HG02852 (cell line): Measurements from ENCODE around the gene GPS1.
A peak's percentile ranks its signal among the peaks of the same experiment; 100 is the strongest.

Source experiments
- ATAC-seq: cut with Tn5 transposase; IDR thresholded peaks from one replicate; pipeline ENCODE4 v1.9.1; 2021; ENCODE audit warnings: mild to moderate bottlenecking, moderate library complexity; ENCODE audit not compliant: unreplicated experiment

The GPS1 gene

DNA sequence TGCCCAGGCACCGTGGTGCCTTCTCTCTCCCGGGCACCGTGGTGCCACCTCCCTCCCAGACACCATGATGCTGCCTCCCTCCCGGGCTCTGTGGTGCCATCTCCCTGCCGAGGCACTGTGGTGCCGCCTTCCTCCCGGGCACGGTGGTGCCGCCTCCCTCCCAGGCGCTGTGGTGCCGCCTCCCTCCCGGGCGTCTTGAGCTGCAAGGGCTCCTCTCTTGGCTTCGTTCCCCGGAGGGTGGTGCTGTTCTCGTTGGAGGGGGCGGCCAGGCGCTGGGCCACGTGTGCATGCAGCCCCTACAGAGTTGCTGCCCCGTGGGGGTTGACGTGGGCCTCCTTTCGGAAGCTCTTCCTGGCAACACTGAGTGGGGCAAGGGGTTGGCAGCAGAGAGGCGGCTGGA, 37.3 kb upstream of the GPS1 start:
- ATAC-seq = no peak

DNA sequence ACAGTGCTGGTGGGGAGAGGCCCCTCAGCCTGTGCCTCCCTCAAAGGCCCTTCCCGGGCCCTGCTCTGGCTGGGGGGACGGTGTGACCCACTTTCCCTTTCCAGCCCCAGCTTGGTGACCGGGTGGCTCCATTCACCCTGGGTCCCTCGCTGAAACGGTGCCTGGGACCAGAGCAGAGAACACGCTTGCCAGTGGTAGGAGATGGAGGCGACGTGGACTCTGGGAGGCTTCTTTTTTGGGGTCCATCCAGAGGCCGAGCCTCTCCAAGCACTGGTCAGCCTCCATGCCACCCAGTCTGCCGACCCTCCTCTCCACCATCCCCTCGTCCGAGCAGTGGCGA, 36.8 kb upstream of the GPS1 start:
- ATAC-seq = no peak

DNA sequence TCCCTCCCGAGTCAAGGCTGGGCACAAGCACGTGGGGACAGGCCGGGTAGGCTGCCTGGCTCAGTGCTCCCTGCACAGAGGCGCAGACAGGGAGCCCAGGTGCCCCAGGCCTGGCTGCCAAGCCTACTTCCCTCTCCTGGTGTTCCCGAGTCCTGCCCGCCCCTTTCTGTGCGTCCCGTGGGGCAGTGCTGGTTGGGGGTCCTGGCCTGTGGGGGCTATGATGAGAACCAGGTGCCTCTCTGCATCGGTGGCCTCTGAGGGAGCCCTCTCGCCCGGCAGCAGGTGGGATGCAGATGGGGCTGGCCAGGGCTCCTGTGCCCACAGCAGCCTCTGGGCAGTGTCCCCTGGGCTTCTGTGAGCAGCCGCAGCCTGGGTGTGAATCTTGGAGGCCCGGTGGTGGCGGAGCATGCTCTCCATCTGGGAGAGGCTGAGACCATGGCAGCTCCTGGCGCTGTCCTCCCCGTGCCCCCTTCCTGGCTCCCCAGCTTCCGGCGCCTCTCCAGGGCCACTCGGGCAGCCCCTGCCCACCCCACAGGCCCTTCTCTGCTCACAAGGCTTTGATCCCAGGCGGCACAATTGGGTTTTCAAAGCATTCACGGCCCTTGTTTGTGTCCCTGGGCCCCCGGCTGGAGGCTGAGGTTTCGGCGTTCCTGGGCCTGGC, 36.3 kb upstream of the GPS1 start:
- no peak for ATAC-seq

DNA sequence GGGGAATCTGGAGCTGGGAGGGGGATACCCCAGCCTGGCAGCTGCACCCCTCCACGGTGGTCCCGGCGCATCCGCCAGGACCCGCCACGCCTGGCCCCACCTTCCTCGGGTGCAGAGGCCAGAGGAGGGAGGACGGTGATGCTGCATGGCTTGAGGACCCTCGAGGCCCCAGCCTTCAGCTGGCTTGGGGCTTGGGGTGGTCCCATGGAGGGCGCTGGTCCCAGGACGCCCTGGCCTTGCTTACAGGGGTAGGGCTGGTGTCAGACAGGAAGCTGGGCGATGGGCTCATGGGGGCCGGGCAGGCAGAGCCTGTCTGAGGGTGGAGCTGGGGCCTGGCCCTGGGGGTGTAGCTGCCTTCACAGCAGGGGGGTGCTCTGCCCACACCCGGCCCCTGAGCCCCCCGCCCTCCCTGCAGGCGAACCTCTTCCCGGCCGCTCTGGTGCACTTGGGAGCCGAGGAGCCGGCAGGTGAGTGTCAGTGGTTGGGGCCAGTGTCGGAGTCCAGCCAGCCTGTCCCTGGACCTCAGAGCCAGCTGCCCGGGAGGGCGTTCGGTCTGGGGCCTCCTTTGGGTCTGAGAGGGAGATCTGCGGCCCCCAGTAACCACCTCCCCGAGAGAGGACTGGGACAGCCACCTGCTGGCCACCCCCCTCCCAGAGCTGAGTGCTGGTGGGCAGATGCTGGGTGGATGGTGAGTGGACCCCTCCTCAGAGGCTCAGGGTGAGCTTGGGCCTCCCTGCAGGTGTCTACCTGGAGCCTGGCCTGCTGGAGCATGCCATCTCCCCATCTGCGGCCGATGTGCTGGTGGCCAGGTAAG, 35.4 kb upstream of the GPS1 start:
- ATAC-seq = no peak

DNA sequence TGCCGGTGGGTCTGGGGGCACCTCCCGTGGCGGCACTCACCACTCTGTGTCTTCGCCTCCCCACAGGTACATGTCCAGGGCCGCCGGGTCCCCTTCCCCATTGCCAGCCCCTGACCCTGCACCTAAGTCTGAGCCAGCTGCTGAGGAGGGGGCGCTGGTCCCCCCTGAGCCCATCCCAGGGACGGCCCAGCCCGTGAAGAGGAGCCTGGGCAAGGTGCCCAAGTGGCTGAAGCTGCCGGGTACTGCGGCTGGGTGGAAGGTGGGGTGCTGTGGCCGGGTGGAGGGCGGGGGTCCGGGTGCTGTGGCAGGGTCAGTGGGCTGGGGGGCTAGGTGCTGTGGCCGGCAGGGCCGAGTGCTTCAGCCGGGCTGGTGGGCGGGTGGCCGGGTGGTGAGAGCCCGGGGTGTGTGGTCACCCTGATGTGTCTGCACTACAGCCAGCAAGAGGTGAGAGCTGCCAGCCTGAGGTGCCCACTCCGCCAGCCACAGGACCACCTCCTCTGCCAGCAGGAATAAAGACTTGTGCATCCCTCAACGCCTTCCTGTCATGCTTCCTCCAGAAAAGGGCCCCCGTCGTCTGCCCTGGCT, 34.7 kb upstream of the GPS1 start:
- no peak for ATAC-seq

DNA sequence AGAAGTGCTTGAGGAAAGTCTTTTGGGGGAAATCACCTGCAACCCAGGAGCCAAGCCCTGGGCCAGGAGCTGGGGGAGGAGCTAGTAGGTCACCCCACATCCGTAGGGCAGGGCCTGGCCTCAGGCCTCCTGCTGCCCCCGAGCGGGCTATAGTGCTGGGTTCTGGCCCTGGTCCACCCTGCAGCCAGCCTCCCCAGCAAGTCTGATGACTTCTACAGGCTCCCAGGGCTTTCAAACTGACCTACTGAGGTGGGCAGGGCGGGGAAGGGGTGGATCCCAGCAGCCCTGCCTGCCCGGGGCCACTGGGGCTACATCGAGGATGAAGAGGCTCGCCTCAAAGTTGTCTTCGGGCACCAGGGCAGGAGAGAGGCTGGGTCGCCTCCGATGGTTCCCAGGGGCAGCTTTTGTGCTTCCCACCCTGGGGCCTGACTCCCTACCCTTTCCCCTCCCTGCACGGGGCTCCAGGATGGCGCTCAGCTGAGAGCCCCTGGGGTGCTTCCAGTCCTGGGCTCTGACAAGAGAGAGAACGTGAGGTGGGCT, 34.0 kb upstream of the GPS1 start:
- no peak for ATAC-seq

DNA sequence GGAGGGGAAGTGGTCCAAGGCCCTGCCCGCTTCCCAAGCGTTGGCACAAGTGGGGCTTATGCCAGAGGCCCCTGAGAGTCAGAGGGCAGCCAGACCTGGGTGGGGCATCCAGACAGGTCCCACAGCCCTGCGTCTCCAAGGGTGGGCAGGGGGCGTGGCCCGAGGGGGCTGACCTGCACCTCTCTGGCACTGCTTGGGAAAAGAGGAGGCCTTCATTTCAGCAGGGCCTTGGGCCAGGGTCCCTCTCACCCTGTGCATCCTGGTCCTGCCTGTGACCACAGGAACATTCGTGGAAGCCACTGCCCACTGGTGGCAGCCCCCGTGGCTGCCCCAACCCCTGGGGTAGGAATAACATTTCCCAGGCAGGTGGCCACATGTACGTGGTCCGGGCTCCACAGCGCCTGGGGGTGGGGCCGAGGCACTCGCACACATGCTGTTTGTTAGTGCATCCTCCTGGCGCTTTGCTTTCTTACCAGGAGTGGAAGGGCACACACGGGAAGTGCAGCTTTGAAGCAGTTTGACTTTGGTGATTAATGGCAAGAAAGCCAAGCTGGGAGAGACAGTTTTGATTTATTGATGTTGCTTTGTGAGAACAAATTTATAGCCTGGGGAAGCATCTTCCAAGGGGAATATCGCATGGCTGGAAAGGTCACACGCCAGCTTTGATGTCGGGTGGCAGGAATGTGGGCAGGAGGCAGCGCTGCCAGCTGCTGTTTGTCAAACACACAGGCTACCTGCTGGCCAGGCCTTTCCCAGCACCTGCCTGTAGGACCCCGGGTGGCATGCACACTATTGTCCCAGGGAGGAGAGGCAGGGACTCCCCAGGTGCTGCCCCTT, 33.3 kb upstream of the GPS1 start:
- no peak for ATAC-seq

DNA sequence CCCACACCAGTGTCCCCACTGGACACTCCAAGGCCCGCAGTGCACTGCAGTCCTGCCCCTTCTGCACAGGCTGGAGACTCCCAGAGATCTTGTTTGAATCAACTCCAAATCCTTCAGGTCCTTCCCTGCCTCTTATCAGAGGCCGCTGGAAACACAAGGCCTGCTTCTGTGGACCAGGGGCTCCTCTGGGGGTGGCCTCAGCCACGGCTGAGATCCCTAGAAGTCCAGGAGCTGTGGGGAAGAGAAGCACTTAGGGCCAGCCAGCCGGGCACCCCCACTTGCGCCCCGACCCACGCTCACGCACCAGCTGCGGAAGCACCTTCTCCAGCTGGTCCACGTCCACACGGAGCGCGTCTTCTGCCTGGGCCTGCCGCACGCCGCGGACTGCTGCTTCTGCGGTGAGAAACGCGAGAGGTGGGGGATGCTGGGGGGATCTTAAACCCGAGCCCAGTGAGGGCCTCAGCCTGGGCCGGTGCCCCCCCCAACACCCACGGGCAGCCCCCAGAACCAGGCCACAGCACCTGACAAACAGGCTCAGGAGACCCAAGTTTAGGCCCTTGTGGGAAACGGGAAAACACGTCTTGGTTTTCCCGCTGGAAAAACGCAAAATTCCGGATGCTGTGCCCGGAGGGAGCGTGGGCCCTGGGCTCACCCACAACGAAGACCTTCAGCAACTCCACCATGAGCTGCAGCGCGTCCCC, 32.6 kb upstream of the GPS1 start:
- ATAC-seq = no peak

DNA sequence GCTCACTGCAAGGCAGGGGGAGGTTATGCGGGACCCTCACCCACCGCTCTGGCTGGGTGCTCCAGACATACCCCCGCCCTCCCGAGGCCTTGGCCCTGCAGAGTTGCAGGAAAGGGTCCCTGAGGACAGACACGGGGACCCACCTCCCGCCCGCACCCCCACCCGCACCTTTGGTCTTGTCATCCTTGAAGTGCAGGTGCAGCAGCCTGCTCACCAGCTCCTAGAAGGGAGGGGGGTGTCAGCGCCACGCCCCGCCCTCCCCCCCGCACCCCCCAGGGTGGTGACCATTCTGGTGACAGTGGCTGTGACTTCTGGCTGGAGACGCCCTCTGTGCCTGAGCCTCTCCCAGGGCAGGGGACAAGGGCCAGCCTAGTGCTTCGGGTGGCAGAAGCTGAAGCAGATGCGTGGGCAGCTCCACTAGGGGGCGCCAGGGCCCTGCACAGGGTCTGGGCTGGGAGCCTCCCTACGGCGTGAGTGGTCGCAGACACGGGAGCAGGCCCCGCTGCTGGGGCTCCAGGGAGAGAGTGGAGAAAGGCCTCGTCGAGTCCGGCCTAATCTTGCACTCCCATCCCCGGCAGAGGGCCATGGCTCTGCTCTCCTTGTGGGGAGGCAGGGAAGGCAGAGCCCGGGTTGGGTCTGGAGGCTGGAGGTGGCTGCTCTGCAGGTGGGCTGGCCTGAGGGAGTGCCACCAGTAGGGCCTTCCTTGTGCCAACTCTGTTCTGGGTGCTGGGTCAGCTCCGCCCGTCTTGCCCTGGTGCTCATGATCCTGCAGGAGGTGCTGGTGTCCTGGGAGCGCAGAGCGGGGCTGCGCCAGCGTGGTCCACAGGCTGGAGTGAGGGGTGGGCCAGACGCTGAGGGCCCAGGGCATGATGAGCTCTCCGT, 31.8 kb upstream of the GPS1 start:
- no peak for ATAC-seq

DNA sequence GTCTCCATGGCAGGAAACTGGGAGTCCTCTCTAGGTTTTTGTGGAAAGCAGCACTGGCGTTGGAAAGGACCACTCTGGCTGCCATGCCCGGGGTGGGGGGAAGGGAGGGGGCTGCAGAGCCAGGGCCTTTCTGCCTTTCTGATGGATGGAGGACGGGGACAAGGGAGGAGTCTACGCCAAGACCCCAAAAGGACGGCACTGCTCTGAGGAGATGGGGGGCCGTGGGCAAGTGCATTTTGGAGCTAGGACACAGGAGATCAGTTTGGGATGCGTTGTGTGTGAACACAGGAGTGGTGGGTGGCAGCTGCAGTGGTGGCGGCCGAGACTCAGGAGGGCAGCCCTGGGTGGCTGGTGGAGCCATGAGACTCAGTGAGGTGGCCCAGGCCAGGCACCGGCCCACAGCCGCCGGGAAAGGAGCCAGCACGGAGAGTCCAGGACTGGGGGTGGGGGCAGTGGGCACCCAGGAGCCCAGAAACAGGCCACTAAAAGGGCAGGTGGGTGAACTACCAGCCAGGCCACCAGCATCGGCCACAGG, 31.1 kb upstream of the GPS1 start:
- ATAC-seq = no peak

DNA sequence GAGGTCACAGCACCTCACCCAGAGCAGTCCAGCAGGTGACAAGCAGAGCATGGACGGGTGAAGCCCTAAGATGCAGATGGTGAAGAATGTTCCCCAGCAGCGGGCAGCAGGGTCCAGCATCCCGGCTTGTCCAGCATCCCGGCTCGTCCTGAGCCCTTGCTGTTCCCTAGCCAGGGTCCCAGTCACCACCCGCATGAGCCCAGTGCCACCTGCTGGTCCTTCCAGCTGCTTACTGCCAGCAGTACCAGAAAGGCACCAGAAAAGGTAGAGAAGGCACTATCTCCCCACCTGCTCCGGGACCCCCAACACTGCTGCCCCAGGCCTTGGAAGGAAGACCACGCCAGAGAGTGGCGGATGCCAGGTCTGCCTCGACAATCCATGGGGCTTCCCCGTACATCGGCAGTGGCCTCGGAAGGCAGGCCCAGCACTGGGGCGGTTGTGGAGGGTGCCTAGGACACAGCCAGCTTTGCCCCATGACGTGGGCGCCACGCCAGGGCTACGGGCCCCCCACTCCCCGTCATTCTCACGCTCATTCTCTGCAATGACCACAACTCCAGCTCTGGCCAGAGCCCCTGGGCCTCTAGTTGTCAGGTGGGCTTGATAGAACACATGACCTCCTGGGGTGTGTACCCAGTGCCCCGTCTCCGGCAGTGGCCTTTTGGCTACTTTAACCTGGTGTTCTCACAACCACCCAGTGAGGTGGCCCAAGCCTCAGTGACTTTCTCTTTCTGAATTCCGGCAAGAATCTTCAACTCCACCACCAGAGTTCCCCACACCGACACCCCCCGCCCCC, 30.4 kb upstream of the GPS1 start:
- no peak for ATAC-seq

DNA sequence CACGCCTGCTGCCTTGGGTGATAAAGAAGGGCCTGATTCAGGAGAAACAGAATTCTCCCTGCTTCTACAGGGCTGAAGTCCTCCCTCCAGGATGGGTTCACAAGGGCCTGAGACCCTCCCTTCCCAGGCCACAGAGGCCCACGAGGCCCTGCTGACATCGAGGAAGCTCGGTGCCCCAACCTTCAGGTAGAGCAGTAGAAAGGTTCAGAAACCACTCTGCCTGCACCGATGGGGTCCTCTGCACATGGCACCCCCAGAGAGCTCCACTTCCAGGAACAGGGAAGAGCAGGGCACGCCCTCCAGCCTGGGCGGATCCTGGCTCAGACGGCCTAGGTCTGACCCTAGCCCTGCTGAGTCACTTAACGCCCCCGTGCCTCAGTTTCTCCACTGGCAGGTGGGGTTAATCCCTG, 29.8 kb upstream of the GPS1 start:
- no peak for ATAC-seq

DNA sequence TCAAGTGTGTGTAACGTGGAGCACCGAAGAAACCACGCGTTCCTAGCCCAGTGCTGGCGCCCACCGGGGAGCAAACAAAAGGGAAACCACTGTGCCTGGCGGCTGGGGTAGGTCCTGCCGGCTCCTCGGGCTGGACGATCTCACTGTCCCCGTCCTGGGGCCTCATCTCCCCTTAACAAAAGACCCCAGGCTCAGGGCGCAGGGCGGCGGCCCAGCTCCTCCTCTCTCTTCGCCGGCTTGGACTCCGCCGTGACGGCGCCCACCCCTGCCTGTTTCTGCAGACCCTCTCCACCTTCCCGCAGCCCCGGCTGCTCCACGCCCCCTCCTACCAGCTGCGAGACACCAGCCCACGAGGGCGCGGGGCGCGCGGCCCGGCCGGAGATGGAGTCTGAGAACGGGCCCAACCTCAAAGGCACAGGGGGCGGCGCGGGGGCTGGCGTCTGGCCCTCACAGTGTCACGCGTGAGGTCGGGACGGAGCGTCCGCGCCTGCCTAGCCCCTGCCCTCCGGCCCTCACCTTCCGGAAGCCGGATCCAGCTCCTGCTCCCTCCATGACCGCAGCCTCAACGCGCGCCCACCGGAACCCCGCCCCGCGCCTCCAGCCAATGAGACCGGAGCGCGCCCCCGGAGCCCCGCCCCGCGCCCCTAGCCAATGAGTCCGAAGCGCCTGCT, 29.3 kb upstream of the GPS1 start, which contains the start of gene CENPX:
Gene CENPX, minus strand, starts transcription at position 569 of the 671 bp plus-strand sequence. Its CDS starts 17 bp downstream, at position 552.
- ATAC-seq = peak; percentile 6

DNA sequence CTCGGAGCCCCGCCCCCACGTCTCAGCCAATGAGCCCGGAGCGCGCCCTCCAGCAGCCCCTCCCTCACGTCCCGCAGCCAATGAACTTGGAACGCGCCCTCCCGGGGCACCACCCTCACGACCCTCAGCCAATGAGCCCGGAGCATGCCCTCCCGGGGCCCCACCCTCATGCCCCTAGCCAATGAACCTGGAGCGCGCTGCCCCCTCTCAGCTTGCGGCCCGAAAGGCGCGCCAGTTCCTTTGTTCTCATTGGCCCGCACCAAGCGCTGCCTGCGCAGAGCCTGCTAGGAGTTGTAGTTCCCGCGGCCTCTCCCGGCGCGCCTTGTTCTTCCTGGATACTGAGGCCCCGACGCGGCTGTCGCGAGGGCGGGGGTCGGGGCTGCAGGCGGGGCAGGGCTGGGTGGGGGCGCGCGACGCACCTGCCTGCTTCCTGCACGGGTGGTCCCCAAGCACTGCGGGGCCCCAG, 28.7 kb upstream of the GPS1 start, which contains the start of gene LRRC45:
Gene LRRC45, plus strand, starts transcription at position 325 of the 466 bp plus-strand sequence. CDS start 339 bp downstream, outside the sequence.
- peak; percentile 87 for ATAC-seq

DNA sequence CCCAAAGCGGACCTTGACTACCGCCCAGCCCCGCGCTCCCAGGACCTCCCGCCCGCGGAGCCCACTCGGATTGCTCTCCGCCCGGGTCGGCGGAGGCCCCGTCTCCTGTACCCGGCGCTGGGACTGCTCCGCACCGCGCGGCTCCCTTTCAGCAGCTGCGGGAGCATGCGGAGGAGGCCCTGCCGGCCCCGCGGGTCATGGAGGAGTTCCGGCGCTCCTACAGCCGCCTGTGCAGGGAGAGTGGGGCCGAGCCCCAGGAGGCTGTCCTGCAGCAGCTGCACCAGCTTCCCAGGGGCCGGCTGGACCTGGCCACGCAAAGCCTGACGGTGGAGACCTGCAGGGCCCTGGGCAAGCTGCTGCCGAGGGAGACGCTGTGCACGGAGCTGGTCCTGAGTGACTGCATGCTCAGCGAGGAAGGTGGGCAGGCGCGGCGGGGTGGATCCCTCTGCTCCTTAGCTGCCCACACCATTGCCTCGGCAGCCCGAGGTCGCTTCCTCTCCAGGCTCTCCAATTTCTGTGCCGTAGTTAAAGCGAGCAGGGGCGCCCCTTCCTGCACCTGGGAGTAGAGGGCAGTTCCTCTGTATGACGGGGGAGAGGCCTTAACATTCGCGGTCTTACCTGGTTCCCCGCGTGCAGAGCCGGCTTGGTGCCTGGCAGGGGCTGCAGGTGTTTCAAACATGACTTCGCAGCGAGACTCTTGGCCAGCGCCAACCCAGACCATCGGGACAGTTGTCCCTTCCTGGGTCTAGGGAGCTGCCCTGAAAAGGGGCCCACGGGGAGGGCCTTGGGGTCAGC, 28.1 kb upstream of the GPS1 start:
- ATAC-seq = peak; percentile 2

DNA sequence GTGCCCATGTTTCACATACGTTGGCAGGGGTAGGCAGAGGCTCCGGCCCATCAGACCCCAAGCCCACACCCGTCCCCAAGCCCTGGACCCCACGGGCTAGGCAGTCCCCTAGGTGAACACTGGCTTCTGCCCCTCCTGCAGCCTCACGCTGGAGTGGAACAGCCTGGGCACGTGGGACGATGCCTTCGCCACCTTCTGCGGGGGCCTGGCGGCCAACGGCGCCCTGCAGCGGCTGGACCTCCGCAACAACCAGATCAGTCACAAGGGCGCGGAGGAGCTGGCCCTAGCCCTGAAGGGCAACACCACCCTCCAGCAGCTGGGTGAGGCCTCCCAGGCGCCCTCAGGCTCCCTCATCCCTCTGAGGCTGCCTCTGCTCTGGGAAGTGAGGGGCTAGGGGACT, 26.8 kb upstream of the GPS1 start:
- ATAC-seq = no peak
